Stimulated activated CD4-positive, alpha-beta T cell treated with anti-CD3 and anti-CD28 coated beads, Interleukin-2, amount 100 ng/mL, for 24 hours (primary cell): ENCODE data around the gene ACP3.

Source experiments
- DNase-seq, 2 donors: peaks; one replicate each; pipeline ENCODE4 v3.0.0-alpha.2; 2020

The ACP3 gene

GRCh38 chr3:132321304-132321703 is 4.1 kb downstream of the ACP3 start:
- DNase-seq = no peak

- DNase-seq = no peak
These were observed 7.9 kb downstream of the ACP3 start for GRCh38 chr3:132325103-132325606.

GRCh38 chr3:132325634-132326033 is 8.4 kb downstream of the ACP3 start:
- DNase-seq = no peak

GRCh38 chr3:132326251-132326650 is 9.0 kb downstream of the ACP3 start:
- no peak for DNase-seq

GRCh38 chr3:132332082-132332481 is 14.9 kb downstream of the ACP3 start:
- DNase-seq = no peak

- no peak for DNase-seq
These were observed 15.3 kb downstream of the ACP3 start for GRCh38 chr3:132332508-132332907.

GRCh38 chr3:132341746-132342145 is 24.5 kb downstream of the ACP3 start:
- no peak for DNase-seq

GRCh38 chr3:132342183-132342582 is 25.0 kb downstream of the ACP3 start:
- DNase-seq = no peak

- DNase-seq = no peak
These were observed 25.4 kb downstream of the ACP3 start for GRCh38 chr3:132342610-132343009.

- peak in 1 of 2 donors; percentile 1 for DNase-seq
These were observed 25.9 kb downstream of the ACP3 start for GRCh38 chr3:132343018-132343612.

- DNase-seq = no peak
These were observed 27.6 kb downstream of the ACP3 start for GRCh38 chr3:132344666-132345280.

GRCh38 chr3:132346841-132347736 is 29.9 kb downstream of the ACP3 start:
- no peak for DNase-seq

- DNase-seq = no peak
These were observed 30.6 kb downstream of the ACP3 start for GRCh38 chr3:132347811-132348210.

GRCh38 chr3:132348531-132348930 is 31.3 kb downstream of the ACP3 start:
- no peak for DNase-seq

- DNase-seq = no peak
These were observed 33.6 kb downstream of the ACP3 start for GRCh38 chr3:132350814-132351213.

- no peak for DNase-seq
These were observed 34.1 kb downstream of the ACP3 start for GRCh38 chr3:132351222-132351806.

- peak; percentile 70 to 73 for DNase-seq
These were observed 35.4 kb downstream of the ACP3 start for GRCh38 chr3:132352556-132353143.

- no peak for DNase-seq
These were observed 37.9 kb downstream of the ACP3 start for GRCh38 chr3:132354916-132355702.

GRCh38 chr3:132356568-132356967 is 39.4 kb downstream of the ACP3 start:
- DNase-seq = no peak

GRCh38 chr3:132360717-132361116 is 43.5 kb downstream of the ACP3 start:
- DNase-seq = no peak

GRCh38 chr3:132362329-132362728 is 45.1 kb downstream of the ACP3 start:
- DNase-seq = no peak

- no peak for DNase-seq
These were observed 51.3 kb downstream of the ACP3 start for GRCh38 chr3:132368515-132368914.
